PC-9 (cell line): ENCODE measurements around the gene LBR. TPM values are rescaled to one million over a fixed set of nuclear protein-coding genes. Genes with fewer than 3 reads are reported as not detected.

Source experiments
- BruUV-seq: library from RNA; stranded (reverse); fragments of 400-500 nt; replicated peaks from 2 replicates; lab custom pipeline; 2021; lab: Mats Ljungman, UMichigan
- CTCF ChIA-PET: fragments of 300-600 bp; sonication (Branson Sonifier 250); formaldehyde crosslinking; loops from one replicate; lab custom pipeline; 2022; ENCODE audit warnings: antibody characterized with exemption; lab: Charles Lee
- POLR2A ChIA-PET: fragments of 300-600 bp; sonication (Branson Sonifier 250); formaldehyde crosslinking; loops from one replicate; lab custom pipeline; 2022; ENCODE audit warnings: antibody characterized with exemption; ENCODE audit not compliant: unreplicated experiment; lab: Charles Lee
- DNase-seq, 2 experiments: peaks; one replicate each; pipeline versions ENCODE4 v3.0.0 to v3.0.0-alpha.2; 2015 to 2022; ENCODE audit warnings: mixed read lengths in 1 of 2
- H2AFZ ChIP-seq: fragments of 200-600 bp; sonication (generic); 2 replicates; pipeline ENCODE4 v1.8.1; 2017; ENCODE audit warnings: antibody characterized with exemption
- H3F3A ChIP-seq: fragments of 200-600 bp; sonication (generic); 2 replicates; pipeline ENCODE4 v1.8.1; 2017; ENCODE audit warnings: antibody characterized with exemption, mild to moderate bottlenecking, low read depth; ENCODE audit not compliant: insufficient read depth
- H3K27ac ChIP-seq: fragments of 200-600 bp; sonication (generic); 2 replicates; pipeline ENCODE4 v1.6.1; 2016; ENCODE audit warnings: mixed run types
- H3K27me3 ChIP-seq: fragments of 200-600 bp; sonication (generic); 2 replicates; pipeline ENCODE4 v1.6.1; 2016; ENCODE audit warnings: low read depth, mixed run types; ENCODE audit not compliant: insufficient read depth
- H3K36me3 ChIP-seq: fragments of 200-600 bp; sonication (generic); 2 replicates; pipeline ENCODE4 v1.6.1; 2016; ENCODE audit warnings: low read depth, mixed run types
- H3K4me1 ChIP-seq: fragments of 200-600 bp; sonication (generic); replicated peaks from 2 replicates; pipeline ENCODE4 v1.6.1; 2016; ENCODE audit warnings: mixed run types; ENCODE audit not compliant: insufficient read depth
- H3K4me2 ChIP-seq: fragments of 200-600 bp; sonication (generic); 2 replicates; pipeline ENCODE4 v1.6.1; 2017; ENCODE audit warnings: mixed run types
- H3K4me3 ChIP-seq: fragments of 200-600 bp; sonication (generic); 2 replicates; pipeline ENCODE4 v1.6.1; 2016; ENCODE audit warnings: mixed run types
- H3K79me2 ChIP-seq: fragments of 200-600 bp; sonication (generic); 2 replicates; pipeline ENCODE4 v1.6.1; 2017; ENCODE audit warnings: low read depth, mixed run types
- H3K9me2 ChIP-seq: fragments of 200-600 bp; sonication (generic); 2 replicates; pipeline ENCODE4 v1.8.1; 2017; ENCODE audit warnings: mild to moderate bottlenecking; ENCODE audit not compliant: insufficient read depth
- H3K9me3 ChIP-seq: fragments of 200-600 bp; sonication (generic); 2 replicates; pipeline ENCODE4 v1.8.1; 2016; ENCODE audit warnings: low read depth; ENCODE audit not compliant: insufficient read depth
- H4K20me1 ChIP-seq: fragments of 200-600 bp; sonication (generic); 2 replicates; pipeline ENCODE4 v1.8.1; 2017; ENCODE audit not compliant: insufficient read depth
- EZH2 ChIP-seq: fragments of 200-600 bp; sonication (generic); IDR thresholded peaks from 2 replicates; pipeline ENCODE4 v1.8.0; 2017; ENCODE audit warnings: antibody characterized with exemption, low read depth
- intact Hi-C: fragments of 100-400 bp; cut with micrococcal nuclease; formaldehyde crosslinking; loops from one replicate; pipeline ENCODE4 v1.10.0; 2022; ENCODE audit not compliant: unreplicated experiment
- total RNA-seq: library from RNA; stranded (reverse); gene quantifications from 2 replicates; pipeline ENCODE4 v1.2.3, GENCODE V29; 2021
- TF ChIP-seq, protein P1 (sequence below): fragments of 200-600 bp; sonication (generic); conservative IDR thresholded peaks from 2 replicates; pipeline ENCODE4 v1.6.1; 2017; ENCODE audit warnings: mixed run types, antibody characterized with exemption, mild to moderate bottlenecking, moderate library complexity

Gene LBR
- total RNA-seq, 1 experiment from 2014 or later = 158 TPM

DNA sequence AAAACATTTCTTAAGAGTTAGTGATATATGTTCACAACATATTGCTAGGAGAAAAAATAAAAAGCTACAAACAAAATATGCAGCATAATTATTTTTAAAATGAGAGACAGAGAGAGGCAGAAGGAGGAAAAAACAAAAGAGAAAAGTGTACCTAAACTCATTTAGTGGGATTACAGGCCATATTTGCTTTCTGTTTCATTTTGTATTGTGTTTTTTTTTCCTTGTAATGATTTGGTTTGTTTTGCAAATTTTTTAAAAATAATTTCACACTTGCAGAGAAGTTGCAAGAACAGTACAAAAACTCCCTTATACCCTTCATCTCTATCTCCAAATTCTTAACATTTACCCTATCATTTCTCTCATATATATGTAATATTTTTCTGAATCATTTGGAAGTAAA lies 65.0 kb downstream of the LBR start:
- Histone ChIP-seq H3K4me1 (no peaks in the 10 kb centered on the region), H3K4me2 (no peak overlapping the region), H3K27me3 (no peaks in the 10 kb centered on the region), H3F3A (no peaks in the 10 kb centered on the region), H2AFZ (no peak overlapping the region), H3K4me3 (no peak overlapping the region), H3K9me2 (no peaks in the 10 kb centered on the region), H3K9me3 (no peaks in the 10 kb centered on the region), H4K20me1 (no peaks in the 10 kb centered on the region), H3K36me3 (no peaks in the 10 kb centered on the region), H3K27ac (no peak overlapping the region), H3K79me2 (no peaks in the 10 kb centered on the region)
- ChIA-PET CTCF (no interaction called here), POLR2A (no interaction called here)
- no peak for DNase-seq
- TF ChIP-seq, protein P1, sequence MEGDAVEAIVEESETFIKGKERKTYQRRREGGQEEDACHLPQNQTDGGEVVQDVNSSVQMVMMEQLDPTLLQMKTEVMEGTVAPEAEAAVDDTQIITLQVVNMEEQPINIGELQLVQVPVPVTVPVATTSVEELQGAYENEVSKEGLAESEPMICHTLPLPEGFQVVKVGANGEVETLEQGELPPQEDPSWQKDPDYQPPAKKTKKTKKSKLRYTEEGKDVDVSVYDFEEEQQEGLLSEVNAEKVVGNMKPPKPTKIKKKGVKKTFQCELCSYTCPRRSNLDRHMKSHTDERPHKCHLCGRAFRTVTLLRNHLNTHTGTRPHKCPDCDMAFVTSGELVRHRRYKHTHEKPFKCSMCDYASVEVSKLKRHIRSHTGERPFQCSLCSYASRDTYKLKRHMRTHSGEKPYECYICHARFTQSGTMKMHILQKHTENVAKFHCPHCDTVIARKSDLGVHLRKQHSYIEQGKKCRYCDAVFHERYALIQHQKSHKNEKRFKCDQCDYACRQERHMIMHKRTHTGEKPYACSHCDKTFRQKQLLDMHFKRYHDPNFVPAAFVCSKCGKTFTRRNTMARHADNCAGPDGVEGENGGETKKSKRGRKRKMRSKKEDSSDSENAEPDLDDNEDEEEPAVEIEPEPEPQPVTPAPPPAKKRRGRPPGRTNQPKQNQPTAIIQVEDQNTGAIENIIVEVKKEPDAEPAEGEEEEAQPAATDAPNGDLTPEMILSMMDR = no peak
- TF ChIP-seq EZH2 = no peak
- no TSS peak for BruUV-seq
- intact Hi-C loops = no loop called here

- no peaks in the 10 kb centered on the region for H3K36me3 ChIP-seq
- H3K9me3 ChIP-seq = no peaks in the 10 kb centered on the region
- H3K27ac ChIP-seq = no peak overlapping the region
- no peaks in the 10 kb centered on the region for H4K20me1 ChIP-seq
- H3K79me2 ChIP-seq = no peaks in the 10 kb centered on the region
- no peaks in the 10 kb centered on the region for H3F3A ChIP-seq
- intact Hi-C loops = no loop called here
- no peak for DNase-seq
- H2AFZ ChIP-seq = no peak overlapping the region
- no peak overlapping the region for H3K4me2 ChIP-seq
- no TSS peak for BruUV-seq
- no peak for TF ChIP-seq EZH2
- TF ChIP-seq, protein P1 = no peak
- H3K4me3 ChIP-seq = no peak overlapping the region
- H3K27me3 ChIP-seq = no peaks in the 10 kb centered on the region
- no peaks in the 10 kb centered on the region for H3K4me1 ChIP-seq
- H3K9me2 ChIP-seq = no peaks in the 10 kb centered on the region
- POLR2A ChIA-PET = no interaction called here
- CTCF ChIA-PET = no interaction called here
Measured at GRCh38 chr1:225361176-225361575, 66.7 kb downstream of the LBR start.

GRCh38 chr1:225360119-225360518 lies 67.7 kb downstream of the LBR start:
- no peak overlapping the region for H3K4me3 ChIP-seq
- BruUV-seq = no TSS peak
- H3K9me3 ChIP-seq = no peaks in the 10 kb centered on the region
- ChIA-PET POLR2A (no interaction called here), CTCF (no interaction called here)
- H3K36me3 ChIP-seq = no peaks in the 10 kb centered on the region
- no peak overlapping the region for H3K4me2 ChIP-seq
- no peak for DNase-seq
- H3K9me2 ChIP-seq = no peaks in the 10 kb centered on the region
- no peaks in the 10 kb centered on the region for H4K20me1 ChIP-seq
- no peaks in the 10 kb centered on the region for H3F3A ChIP-seq
- no peaks in the 10 kb centered on the region for H3K79me2 ChIP-seq
- no peak overlapping the region for H3K27ac ChIP-seq
- TF ChIP-seq, protein P1 = no peak
- TF ChIP-seq EZH2 = no peak
- H2AFZ ChIP-seq = no peak overlapping the region
- intact Hi-C loops = no loop called here
- no peaks in the 10 kb centered on the region for H3K27me3 ChIP-seq
- no peaks in the 10 kb centered on the region for H3K4me1 ChIP-seq
